Activated naive CD4-positive, alpha-beta T cell treated with Interleukin-2 at 50 U/mL for 16 hours (primary cell): ENCODE measurements around the gene RXRG.
"Not testable (repeated sequence)": the region's sequence is repeated elsewhere in the genome, so short reads cannot be mapped to it uniquely, and the experiment has no call there.

Source experiments
- DNase-seq: peaks from one replicate; pipeline ENCODE4 v3.0.0-alpha.2; 2020

RXRG gene

DNA sequence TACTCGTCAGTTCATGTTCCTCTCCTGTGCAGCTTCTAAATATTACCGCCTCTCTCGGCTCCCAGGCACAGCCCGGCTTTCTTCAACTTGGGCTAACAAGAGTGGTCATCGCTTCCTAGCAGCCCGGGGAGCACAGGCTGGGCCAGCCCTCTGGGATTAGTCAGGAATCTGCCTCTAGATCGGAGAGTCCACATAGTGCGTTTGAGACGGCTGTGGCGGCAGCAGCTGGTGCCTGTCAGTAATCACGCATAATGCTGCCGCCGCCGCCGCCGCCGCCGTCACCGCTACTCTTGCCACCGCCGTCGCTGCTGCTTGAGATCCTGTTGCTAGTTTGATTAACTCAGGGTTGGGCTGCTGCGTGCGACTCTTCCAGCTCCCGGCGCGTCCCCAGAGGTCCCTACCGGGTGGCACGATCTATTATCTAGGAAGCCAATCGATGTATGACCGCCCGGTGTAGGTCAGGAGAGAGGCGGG is at the start of gene RXRG:
Gene RXRG, minus strand, starts transcription at position 230 of the 474 bp plus-strand sequence. CDS start 233 bp downstream, outside the sequence.
- no peak for DNase-seq

DNA sequence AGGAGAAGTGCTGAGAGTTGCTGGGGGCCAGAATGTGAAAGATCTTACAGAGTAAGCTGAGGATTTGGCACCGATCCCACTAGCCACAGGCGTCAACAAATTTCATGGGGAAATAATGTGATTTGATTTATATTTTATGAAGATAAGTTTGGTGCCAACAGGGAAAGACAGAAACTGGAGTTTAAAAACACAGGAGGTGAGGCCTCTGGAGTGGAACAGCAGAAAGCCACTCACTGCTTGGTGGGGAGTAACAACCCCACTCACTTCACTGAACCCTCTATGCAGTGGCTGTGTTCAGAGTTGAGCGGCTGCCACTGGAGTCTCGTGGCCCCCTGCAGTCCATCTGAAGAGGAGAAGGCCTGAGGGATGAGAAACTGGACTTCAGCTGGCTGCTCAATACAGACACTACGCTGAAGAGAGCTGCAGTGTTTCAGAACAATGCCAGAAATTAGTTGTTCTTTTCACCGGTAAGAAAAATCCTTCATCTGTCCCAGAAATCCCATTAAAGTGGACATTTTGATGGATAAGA is 48.0 kb upstream of the RXRG start:
- DNase-seq = no peak

DNA sequence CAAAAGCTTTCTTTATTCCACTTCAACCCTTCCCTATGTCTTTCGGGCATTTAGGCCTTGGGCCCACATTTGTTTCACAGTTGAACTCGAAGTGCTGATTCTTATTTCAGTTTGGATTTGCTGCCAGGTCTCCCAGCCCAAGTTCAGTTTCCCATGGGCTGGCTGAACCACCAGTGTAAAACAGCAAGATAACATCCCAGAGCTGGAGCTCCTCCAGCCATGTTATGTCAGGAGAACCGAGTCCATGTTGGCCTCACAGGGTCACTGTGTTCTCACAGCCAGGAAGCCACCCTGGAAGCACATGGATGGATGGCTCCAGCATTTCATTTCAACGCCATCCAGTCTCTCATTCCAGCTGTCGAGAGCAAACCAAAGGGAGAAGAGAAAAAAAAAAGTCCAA is 45.2 kb upstream of the RXRG start:
- no peak for DNase-seq

DNA sequence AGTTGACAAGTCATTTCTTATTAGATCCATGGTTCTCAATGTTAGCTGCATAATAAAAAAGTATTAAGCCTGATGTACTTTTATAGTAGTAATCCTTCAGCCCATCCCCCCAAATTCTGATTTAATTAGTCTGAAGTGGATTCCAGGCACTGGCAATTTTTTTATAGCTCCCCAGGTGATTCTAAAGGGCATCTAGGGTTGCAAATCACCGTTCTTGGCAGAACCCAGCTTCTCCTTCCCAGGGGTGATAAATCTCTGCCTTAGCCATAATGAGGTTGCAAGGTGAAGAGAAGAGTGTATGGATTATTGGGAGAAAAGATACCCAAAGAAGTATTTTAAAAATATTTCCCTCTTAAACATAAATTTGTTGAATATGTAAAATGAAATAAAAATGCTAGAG is 43.0 kb upstream of the RXRG start:
- DNase-seq = no peak

DNA sequence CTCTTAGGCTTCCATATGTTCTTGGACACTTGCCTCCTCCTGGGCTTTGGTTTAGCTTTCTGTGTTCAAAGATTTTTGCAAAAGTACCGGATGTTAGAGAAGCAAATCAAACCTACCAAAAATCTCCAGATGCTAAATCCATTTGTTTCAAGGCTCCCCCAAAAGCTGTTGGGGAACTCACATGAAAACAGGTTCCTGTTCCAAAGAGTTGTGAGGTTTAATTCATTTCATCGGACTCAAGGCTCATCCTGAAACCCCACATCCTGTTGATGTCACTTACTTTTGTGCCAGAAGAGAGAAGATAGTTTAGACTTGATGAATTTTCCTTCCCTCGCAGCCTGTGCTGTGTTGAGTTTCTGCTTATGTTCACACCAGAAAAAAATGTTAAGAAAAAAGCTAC is 41.7 kb upstream of the RXRG start:
- DNase-seq = no peak

DNA sequence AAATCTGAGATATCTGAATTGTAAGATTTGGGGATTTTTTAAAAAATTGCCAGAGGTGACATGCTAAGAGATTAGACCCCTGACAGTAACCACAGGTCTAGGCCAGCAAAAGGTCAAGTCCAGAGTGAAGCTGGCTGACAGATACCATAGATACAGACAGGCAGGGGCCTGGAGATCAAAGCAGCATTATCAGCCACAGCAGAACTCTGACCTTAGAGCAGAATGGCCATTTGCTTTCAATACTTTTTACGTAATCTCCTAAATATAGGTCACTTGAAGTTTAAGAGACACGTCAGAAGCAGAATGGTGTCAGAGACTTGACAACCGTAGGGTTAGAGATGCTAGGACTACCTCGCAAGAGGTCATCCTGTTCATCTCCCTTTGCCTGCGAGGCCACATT is 40.8 kb upstream of the RXRG start:
- DNase-seq = no peak

DNA sequence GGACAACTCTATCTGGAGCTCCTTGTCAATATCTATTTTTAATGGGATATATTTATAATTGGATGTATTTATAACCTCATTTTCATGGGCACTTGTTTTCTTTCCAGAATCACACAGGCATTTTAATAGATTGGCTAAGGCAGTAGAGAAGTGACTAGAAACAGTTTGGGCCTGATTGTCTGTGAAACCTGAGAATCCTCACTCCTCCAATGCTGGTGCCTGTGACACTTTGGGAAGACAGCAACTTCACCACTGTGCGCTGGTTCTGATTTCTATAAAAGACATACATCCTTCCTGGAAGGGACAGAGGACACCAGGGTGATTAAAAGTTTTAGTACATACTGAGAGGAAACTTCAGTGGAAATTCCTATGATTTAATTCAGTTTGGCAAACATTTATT is 39.6 kb upstream of the RXRG start:
- DNase-seq = no peak

DNA sequence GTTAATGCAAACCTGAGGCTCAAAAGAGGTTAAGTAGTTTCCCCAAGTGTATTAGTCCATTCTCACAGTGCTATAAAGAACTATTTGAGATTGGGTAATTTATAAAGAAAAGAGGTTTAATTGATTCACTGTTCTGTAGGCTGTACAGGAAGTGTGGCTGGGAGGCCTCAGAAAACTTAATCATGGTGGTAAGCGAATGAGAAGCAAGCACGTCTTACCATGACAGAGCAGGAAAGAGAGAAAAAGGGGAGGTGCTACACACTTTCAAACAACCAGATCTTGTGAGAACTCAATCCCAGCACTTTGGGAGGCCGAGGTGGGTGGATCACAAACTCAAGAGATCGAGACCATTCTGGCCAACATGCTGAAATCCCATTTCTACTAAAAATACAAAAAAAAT is 38.5 kb upstream of the RXRG start:
- DNase-seq = no peak

DNA sequence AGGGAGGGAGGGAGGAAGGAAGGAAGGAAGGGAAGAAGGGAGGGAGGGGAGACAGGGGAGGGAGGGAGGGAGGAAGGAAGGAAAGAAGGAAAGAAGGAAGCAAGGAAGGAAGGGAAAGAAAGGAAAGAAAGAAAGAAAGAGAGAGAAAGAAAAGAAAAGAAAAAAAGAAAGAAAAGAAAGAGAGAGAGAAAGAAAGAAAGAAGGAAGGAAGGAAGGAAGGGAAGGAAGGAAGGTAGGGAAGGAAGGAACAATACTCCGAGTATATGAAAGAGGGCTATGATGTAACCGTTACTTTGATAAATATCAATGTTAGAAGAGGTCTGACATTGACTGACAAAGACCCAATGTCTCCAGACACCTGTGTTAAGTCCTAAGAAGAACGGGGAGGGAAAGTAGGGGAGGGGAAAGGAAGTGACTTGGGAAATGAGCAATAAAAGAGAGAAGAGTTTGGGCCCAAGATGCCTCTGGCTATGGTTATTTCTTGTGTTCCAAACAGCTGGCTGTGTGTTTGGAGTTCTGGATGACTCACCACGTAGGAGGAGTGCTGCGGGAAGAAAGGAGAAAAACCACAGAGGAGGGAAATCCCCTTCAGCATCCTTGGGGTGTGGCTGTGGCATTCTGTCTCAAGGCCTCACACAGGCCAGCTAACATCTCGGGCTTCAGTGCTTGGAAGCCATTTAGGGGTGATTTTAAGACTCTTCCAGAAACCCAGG is 37.0 kb upstream of the RXRG start:
- DNase-seq = peak; percentile 7

DNA sequence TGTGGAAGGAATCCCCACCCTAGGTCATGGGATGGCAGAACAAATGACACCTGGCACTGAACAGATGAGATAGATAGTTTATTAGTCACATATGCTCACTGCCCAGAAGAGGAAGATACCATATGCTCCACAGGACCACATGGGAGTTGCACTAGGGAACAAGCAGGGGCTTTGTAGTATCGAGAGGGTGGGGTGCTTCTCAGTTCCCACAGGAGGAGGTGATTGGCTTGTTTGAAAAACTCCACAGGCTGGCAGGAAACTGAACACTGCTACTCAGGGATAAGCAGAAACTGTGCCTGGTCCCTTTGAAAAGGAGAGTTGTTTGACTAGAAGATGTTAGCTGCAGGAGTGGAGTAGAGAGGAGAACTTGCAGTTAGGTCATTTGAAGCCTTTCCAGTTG is 31.9 kb upstream of the RXRG start:
- DNase-seq = no peak

DNA sequence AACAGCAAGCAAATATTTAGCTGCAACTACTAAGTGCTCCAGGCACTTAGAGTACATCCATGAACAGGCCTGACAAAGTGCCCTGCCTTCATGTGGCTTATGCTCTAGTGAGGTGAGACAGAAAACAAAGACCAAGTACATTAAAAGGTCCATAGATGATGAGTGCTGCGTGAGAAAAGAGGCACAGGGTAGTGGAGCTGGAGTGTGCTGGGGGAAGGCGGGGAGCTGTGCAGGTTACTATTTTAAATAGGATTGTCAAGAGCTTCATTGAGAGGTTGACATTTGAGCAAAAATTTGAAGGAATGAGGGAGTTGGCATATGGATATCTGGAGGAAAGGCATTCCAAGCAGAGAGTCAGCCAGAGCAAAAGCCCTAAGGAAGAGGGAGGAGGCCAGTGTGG is 29.3 kb upstream of the RXRG start:
- no peak for DNase-seq

DNA sequence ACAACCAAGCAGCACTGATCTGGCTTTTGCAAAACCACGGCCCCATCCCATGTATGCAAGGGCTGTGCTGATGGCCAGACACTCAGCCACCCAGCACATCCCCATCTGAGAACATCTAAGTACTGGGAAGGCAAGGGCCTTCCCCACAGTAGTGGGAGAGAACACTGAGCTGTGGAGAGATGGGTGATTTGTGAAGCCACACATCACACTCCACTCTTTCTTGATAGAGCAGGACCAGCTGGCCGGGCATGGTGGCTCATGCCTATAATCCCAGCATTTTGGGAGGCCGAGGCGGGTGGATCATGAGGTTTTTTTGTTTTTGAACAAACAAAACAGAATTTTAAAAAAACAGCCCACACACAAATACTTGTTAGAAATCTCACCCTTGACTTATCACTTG is 28.2 kb upstream of the RXRG start:
- DNase-seq = no peak

DNA sequence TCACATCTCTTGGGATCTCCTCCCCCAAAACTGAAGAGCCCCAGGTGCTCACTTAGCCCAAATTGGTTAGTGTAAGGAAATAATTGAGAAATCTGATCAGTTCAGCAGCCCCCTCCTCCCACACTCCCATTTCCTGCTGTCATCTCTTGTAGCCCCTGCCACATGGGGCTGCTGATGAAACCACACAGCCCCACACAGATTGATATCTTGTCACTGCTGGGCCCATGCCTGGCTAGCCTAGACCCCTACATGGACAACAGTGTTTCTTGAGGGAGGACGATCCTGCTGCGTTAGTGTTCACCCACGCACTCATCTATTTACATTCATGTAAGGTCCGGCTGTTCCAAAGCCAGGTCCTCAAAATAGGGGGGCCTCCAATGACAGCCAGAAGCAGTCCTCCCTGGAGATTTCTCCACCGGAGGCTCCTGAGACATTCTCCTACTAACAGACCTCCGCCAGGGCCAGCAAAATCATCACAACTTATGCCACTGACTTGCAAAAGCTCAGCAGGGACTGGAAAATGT is 23.9 kb upstream of the RXRG start:
- DNase-seq = no peak

DNA sequence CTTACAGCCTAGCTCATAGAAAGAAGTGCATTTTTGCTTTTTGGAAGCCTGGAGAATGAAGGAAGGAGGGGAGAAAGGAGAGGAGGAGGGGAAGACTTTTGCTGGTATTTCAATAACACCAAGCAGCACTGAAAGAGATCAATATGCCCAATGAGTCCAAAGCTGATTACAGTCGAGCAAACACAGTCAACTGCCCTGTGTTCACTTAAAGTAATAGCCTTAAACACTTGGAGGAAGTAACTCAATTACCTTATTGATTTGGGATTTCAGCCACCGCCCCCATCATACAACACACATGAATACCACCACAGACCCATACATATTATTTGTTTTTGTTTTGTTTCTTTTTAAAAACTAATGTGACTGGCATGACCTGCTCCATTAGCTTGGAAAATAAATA is 23.3 kb upstream of the RXRG start:
- DNase-seq = no peak

DNA sequence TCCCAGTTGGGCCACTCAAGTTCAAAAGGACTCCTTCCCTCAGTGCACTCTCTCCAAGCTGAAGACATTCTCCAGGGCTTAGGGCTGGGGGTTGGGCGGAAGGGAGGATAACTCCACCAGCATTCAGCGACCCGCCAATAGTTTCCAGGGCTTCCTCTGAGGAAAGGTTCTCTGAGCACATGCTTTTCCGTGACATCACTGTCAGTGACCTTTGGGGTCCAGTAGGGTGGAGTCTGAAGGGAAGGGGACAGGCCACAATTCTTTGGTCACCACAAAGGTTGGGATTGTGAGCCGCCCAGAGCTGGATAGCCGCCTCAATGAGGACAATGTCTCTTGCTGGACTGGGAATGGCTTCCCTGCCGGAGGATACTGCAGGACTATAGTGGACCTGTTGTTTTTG is 22.8 kb upstream of the RXRG start:
- no peak for DNase-seq

DNA sequence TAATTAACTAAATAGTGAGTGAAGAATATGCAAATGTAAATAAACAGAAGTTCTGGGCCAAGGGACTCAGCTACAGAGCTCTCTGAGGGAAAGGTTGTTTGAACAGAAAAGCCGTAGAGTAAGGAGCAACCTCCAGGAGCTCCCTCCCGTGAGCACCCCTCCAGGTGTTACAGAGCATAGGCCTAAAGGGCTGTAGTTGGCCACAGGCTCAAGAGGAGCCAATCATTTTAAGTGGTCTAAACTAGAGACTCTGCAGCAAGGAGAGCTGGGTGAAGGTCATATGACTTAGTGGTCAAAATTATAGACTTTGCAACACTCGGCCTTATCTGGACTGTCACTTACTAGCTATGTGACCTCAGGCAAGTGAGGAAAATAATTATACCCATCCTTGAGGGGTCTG is 19.1 kb upstream of the RXRG start:
- no peak for DNase-seq

DNA sequence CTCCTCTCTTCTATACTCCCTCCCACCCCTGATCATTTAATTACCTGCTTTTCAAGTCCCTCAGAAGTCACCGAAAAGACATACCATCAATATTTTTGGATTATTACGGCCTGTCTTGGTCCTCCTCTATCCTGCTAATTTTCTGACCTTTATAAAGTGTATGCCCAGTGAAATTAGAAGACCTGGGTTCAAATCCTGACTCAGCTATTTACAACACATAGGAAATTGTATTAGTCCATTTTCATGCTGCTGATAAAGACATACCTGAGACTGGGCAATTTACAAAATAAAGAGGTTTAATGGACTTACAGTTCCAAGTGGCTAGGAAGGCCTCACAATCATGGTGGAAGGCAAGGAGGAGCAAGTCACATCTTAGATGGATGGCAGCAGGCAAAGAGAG is 14.8 kb upstream of the RXRG start:
- DNase-seq = not testable (repeated sequence)

DNA sequence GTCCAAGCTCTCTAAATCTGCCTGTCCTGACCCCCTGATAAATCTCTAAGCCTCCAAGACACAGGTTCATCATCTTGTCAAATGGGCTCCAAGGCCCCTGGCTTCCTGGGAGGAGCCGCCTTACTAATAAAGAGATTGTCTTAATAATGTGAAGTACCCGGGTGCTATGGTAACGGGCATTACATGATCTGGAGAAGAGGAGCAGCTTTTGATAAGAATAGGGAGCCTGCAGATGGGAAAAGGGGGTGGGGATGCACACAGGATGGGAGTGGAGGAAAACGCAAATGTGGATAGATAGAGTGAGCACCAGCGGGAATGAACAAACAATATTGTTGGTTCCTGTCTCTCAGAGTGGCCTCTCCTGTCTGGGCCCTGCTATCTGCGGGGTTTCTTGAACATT is 11.9 kb upstream of the RXRG start:
- DNase-seq = no peak

DNA sequence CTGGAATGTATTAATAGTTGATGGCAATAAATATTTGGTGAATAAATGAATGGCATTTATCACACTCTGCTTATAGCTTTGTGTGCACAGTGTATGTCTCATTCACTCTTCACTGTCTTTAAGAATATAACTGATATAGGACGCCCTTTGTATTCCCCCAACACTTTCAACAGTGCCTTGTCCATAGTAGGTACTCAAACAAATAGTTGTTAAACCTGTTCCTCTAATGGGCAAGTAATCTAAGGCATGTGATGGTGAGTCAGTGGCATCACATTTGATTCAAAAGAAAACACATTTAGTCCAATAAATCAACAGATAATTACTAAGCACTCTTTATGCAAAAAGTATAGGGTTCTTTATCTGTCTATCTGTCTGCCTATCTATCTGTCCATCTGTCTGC is 11.2 kb upstream of the RXRG start:
- DNase-seq = no peak

DNA sequence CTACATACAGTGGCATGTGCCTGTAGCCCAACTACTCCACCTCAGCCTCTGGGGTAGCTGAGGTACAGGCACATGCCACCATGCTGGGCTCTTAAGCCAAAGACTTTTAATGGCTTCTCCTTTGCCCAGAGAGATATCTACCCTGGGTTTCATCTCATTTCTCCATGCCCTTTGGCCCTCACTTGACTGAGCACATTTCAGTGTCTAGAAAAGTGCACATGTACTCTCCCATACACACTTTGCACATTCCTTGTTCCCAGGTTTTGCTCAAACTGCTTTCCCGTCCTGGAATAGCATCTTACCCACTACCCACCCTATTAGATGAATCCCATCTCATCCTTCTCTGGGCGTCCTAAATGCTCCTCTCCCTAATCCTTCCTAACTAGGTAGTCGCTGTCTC is 10.2 kb upstream of the RXRG start:
- DNase-seq = no peak

DNA sequence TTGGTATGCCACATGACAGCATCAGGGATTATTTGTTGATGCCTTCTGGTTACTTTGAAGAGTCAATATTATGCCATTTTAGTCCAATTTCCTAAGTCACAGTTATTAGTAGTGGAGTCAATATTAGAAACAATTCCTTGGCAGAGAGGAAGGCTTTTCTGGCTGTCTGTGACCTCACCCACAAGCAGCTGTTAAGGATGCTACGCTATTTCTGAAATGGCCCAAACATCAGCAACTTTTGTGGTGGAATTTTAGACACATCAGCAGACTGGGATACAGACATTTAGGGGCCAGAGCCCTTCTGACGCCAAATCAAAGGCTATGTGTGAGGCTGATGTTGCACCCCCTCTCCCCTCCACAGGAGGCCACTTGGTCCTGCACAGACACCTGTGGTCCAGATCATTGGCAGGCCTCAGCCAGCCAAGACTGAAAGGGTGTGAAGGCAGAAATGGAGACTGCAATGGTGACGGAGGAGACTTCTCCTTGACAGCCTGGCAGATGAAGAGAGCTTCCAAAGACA is 9.2 kb upstream of the RXRG start:
- no peak for DNase-seq

DNA sequence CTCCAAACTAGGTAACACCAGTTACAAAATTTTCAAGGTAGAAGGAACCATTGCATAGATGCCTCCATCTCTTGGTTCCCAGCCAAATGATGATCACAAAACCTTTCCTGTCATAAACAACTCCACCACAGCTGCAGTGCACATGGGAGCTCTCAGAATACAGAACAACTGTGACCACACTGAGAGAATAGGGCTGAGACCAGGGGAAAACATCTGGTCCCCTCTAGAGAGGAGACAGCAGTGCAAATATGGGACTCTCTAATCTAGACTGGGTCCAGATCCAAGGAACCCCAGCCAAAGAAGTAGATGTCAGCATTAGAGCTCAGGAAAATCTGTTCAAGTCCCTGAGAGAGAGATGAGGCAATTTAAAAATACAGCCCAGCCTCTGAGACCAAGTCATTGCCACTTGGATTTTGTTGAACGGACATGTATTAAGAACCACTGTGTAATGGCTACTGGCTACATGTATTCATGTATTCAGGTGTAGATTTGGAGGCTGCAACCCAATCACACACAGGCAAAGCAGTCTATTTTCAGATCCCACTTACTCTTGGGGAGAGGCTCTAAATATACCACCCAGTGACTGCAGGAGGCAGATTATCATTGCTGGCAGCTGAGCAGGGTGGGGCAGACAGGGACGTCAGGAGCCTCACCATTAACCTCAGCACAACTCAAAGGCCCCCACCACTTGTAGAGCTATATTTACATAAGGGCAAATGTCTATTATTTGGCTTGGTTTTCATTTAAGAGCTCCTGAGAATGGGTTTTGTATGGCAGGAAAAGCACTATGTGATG is 7.6 kb upstream of the RXRG start:
- DNase-seq = no peak

DNA sequence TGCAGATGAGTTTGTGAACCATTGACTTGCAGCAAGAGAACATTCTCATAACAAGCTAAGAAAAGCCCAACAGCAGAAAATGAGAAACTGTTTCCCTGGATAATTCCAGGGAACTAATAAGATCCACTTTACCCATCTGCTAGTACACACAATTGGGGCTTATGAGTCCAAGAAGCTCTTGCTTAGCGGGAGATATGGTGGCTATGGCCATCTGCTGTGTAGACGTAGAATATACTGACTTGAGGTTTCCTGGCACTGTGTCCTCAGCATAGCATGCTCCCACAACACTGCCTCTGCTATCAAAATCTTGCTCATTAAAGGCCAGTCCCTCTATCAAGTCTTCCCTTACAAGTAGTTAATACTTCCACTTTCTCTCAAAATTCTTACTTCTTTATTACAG is 6.8 kb upstream of the RXRG start:
- no peak for DNase-seq

DNA sequence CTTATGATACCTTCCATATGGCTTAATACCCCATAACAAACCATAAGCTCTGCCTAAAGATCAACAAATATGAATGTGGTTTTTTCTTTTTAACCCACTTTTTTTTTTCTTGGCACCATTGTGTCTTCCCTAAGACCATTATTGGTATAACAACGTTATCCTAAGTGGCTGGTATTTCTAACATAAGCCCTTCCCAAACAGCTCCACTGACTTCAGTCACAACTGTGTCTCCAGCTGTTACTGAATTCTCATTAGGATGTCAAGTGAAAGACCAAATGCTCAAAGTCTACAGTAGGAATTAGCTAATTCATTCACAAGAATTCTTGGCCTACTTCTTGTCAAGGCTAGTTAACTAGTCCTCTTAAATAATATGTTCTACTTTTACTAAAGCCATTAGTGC is 4.2 kb upstream of the RXRG start:
- DNase-seq = no peak
